Caki2 (cell line): ENCODE measurements around the gene NWD2. TPM values are rescaled to one million over a fixed set of nuclear protein-coding genes. Genes with fewer than 3 reads are reported as not detected.
"Not testable (repeated sequence)": the region's sequence is repeated elsewhere in the genome, so short reads cannot be mapped to it uniquely, and the experiment has no call there.

ENCODE experiments used
- DNase-seq: peaks from one replicate; pipeline ENCODE4 v3.0.0-alpha.2; 2015; ENCODE audit warnings: low read depth
- in situ Hi-C: cut with HindIII; loops from 2 replicates; pipeline ENCODE4 v1.10.0; 2016; ENCODE audit warnings: low sequenced_read_pairs, low pct_unique_long_range_greater_than_20kb, mixed read lengths
- total RNA-seq: library from RNA; depleted of rRNA; stranded (reverse); fragments of >200 nt; shearing (Covaris generic); gene quantifications from 2 replicates; pipeline ENCODE4 v1.2.3, GENCODE V29; 2014; ENCODE audit warnings: low replicate concordance; rRNA removed

NWD2 gene, protein sequence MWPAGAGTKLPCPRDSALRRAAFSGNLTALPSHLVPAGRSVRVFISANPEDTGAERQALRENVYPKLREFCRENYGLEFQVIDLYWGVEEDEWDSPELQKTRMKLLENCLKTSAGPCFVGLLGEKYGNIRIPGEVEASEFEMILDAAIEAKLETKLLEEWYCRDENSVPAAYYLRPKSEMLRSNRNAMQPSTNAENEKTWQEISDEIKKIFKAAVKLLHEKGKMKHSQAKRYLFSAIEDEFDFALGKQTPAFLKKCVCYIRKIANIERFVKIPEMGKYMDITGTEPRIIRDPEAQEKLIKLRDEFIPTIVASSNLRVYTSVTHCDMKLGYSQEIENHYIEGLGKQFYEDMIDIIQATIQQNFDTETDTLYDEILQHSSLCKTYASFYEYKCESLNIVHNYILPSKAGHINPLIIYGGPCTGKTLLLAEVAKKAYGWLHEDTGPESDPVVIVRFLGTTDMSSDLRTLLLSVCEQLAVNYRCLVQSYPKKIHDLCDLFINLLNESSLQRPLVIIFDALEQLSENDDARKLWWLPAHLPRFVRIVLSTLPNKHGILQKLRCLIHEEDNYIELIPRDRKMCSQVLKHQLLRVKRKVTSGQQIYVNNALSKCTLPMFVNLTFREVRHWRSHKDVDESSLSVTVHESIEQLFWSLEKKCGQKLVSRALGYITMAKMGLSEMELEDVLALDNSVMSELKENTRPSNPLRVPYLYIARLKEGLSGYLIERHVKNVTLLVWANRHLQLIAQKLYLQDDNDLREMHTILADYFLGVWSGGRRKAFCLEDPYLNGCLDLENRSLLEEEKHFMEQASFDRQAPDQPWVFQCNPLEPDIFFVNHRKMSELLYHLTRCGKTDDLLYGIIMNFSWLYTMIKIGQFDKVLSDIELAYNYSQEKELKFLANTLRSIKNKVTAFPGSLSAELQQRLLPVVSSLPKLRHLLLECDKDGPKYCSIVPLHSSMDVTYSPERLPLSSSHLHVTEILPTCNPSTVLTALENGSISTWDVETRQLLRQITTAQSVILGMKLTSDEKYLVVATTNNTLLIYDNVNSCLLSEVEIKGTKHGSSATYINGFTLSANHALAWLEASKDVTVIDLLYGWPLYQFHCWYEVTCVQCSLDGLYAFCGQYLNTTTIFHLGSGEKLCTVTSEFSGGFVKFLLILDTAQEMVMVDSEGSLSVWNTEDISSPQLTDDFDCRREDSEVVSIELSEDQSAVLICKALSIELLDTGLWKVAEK (N-terminal part only)
- total RNA-seq = not detected in 2 replicates

DNA sequence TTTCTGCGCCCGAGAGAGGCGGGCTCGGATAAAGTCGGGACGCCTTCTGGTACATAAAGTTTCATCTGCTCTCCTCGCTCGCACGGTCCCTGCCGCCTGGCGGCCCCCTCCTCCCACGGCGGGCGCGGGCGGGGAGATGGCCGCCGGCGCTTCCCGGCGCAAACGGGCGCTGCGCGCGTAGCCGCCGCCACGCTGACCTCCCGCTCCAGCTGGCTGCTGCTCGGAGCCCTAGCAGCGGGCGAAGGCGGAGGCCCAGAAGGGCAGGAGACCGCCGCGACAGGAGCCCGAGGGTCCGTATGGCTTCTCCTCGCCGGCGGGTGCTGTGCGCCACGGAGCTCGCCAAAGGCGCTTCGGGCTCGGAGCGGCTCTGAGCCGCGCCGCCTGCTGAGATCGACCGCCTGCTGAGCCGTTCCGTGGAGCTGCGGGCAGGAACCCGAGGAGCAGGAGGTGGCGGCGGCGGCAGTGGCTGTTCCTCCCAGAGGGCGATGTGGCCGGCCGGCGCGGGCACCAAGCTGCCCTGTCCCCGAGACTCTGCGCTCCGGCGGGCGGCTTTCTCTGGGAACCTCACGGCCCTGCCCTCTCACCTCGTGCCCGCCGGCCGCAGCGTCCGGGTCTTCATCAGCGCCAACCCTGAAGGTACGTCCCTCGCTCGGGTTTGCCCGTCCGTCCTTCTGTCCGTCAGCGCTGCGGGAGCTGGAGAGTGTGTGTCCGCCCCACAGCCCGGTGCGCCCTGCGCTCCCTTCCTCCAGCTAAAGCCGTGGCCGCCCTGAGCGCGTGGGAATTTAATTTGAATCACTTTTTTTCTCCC lies at the start of gene NWD2:
NWD2 (plus strand) TSS at position 161 of the 808 bp plus-strand sequence; CDS start at position 486, 325 bp downstream.
- in situ Hi-C loops = no loop called here

DNA sequence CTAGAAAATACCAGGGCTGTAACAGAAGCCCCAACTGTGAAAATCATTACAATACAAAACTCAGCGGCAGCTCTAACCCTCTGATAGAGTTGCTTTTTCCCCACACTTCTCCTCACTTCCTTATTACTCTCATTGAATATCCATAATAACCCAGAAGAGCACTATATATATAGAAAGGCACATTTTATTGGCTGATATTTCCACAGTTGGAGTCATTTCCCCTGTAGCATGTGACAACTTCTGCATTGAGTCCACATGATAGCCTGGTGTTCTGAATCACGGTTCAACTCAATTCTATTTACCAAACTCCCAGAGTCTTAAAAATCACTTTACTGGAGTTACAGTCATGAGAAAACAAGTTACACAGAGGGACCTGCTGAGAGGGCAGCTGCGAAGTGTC lies 46.6 kb upstream of the NWD2 start:
- in situ Hi-C loops = no loop called here
- DNase-seq = no peak

More for the DNA sequence above, at the start of gene NWD2:
- DNase-seq = no peak

DNA sequence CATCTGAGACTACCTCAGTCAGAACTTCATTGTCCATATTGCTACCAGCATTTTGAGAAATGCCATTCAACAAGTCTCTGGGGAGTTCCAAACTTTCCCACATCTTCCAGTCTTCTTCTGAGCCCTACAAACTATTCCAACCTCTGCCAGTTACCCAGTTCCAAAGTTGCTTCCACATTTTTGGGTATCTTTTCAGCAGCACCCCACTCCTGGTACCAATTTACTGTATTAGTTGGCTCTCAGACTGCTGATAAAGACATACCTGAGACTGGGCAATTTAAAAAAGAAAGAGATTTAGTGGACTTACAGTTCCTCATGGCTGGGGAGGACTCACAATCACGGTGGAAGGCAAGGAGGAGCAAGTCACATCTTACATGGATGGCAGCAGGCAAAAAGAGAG lies 39.8 kb upstream of the NWD2 start:
- DNase-seq, in situ Hi-C loops: not testable (repeated sequence)

DNA sequence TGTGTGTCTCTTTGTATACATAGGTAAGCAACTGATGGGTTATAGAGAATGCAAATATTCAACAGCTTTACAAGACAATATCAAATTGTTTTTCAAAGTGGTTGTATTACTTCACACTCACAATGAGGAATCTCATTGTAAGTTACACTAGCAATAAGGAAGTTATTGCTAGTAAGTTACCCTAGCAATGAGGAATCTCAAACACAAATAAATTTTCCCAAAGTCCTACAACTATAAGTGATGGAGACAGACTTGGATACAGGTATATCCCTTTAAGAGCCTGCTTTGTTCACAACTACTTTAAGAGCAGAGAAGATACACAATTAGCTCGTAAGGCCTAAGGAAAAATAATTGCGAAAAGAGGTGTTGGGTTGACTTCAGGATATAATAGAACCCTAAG lies 28.3 kb upstream of the NWD2 start:
- no peak for DNase-seq
- in situ Hi-C loops = no loop called here

DNA sequence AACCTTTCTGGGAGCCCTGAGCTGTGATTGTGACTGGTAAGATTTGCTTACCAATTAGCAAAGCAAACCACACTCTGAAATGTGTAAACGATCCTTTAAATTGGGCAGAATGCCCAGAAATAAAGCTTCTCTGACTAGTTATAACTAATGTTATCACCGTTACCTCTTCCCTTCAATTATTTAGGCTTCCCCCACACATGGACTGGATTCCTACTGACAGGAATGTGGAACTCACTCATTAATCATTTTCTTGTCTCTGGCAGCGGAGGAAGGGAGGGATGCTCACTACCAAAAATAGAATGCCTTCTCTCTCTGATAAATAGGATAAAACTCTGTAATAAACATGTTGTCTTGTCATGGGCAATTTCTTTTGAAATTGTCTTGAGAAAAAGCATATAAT lies 25.3 kb upstream of the NWD2 start:
- in situ Hi-C loops = no loop called here
- DNase-seq = no peak

DNA sequence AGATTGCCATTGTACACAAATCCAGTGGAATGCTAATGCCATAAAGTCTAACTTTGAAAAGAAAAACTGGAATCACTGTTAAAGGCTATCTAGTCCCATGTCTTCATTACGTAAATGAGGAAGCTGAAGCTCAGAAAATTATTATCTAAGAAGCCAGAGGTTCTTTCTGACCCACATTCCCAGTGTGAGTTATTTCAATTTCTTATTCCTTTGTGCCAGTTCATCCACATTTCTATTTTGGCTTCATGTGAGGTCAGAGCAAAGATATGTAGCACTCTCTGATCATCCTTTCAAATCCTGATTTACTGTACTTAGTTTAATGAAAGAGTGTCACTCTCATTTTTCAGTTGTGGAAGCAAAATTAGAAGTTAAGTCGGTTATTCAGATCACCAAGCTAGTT lies 24.6 kb upstream of the NWD2 start:
- DNase-seq = no peak

DNA sequence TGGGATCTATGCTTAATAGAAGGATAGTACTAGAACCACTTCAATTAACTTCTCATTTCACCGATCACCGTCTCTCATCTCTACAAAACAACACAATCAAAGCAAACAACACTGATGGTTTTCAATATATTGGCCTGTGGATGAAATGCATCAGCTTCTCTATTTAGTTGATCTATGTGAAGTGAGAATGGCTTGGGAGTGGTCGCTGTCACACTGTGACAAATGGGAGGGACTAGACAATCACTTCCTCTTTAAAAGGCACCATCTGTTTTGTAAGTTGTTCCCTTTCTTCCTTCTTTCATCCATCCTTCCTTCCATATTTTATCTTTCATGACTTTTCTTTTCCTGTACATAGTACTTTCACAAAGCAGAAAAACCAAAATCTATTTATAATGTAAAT lies 23.9 kb upstream of the NWD2 start:
- no peak for DNase-seq
- in situ Hi-C loops = no loop called here

More for the DNA sequence above, 24.6 kb upstream of the NWD2 start:
- in situ Hi-C loops = no loop called here

DNA sequence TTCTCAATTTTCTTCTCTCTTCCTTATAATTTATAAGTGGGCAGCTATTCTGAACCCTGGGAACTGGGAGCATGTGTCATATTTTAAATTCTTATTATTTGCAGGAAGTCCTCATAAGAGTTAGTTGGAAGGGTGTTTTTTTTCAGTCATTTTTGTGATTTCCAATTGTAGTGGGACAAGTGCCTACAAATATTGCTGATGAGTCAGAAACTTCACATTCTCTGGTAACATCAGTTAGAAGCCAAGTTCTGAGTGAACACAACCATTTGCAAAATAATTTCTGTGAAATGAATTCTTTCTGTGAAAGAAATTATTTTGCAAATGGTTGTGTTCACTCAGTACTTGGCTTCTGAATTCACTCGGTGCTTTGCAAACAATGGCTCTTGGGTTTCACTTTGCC lies 20.8 kb upstream of the NWD2 start:
- DNase-seq = no peak
- in situ Hi-C loops = no loop called here

DNA sequence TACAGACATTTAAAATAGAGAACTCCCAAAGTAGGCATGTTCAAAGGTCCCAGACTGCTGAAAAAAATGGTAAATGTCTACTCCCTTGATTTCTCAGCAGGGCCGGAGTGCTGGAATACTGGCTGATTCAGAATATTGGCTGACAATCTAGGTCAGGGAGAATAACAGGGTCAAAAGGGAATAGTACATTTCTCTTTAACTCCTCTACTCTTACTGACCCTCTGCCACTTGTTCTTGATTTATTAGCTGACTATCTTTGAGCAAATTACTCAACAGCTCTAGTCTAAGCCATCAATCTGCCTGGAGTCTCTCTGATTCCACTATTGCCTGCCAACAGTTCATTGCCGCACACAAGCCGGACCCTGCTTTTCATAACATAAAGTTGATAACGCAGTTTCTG lies 19.7 kb upstream of the NWD2 start:
- in situ Hi-C loops = no loop called here

DNA sequence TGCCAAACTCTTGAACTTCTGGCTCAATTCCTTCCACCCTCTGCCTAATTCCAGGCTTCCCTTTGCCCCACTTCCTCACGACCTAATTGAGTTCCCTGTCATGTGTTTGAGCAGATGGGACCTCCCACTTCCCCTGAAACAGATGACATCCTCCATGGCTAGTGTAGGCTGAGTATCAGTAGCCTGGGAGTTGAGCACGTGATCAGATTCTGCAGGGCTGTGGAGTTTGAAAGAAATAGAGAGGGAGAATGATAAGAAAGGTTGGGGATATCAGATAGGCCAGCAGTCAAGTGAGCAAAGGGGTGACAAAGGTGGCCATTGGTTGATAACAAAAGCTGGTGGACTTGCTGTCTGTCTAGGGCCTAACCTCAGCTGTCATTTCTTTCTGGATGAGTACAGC lies 18.8 kb upstream of the NWD2 start:
- in situ Hi-C loops = no loop called here
- DNase-seq = no peak

More for the DNA sequence above, 19.7 kb upstream of the NWD2 start:
- DNase-seq = no peak

DNA sequence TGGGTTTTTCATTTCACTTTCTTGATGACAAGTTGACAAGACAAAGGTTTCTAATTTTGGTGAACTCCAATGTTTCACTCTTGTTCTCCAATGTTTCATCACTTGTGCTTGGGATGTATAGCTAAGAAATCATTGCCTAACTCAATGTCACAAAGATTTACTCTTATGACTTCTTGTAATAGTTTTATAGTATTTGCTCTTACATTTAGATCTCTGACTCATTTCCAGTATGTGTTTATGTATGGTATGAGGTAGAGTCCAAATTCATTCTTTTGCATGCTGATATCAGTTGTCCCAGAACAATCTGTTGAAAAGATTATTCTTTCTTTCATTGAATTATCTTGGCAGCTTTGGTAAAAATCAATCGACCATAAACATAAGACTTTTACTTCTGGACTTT lies 12.2 kb upstream of the NWD2 start:
- in situ Hi-C loops = no loop called here
- DNase-seq = no peak

DNA sequence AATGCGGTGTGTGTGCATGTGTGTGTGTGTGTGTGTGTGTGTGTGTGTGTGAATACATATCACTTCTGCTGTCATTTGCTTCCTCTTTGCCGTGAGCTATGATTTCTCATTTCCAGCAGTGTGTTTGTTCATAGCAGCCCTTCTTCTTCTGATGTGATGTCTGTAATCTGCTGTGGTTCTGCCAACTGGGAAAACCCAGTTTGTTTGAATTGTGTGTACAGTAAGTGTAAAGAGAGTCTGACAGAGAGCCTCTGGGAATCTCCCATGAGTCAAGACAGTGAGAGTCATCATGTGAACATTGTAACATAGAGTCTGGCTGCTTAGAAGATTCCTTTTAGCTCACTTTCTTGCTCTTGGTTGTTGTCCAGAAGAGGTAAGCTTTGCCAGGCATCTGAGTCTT lies 8.4 kb upstream of the NWD2 start:
- in situ Hi-C loops = no loop called here
- no peak for DNase-seq

DNA sequence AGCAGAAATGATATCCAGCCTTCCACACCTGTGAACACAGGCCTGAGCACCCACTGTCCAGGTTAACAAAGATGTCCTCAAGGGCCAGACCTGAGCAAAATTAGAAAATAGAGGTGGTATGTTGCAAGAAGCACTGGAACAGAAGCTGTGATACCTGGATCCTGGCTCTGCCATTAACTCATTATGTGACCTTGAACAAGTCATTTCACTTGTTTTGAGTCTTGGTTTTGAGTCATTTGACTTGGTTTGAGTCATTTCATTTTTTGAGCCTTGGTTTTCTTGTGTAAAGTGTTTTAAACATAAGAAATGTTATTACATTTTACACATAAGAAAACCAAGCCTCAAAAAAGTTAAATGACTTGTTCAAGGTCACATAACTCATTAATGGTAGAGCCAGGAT lies 2.9 kb upstream of the NWD2 start:
- no peak for DNase-seq
- in situ Hi-C loops = no loop called here

DNA sequence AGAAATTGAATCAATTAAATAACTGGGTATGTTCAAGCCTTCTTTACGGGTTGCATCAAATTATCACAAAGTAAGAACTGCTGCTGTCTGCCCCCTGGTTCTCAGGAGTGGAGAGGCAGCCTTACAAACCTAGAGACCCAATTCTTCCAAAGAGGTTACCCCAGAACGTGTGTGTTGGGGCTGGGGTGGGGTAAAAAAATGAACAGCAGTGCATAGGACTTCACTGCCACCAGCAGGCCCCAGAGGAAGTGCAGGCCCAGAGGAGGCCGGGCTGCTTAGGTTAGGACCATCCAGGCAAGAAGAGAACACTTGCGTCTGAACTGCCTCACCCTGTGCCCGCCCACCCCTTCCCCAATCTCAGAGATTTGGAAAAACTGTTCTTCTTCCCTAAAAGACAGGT lies 1.5 kb upstream of the NWD2 start:
- DNase-seq = no peak
- in situ Hi-C loops = no loop called here

DNA sequence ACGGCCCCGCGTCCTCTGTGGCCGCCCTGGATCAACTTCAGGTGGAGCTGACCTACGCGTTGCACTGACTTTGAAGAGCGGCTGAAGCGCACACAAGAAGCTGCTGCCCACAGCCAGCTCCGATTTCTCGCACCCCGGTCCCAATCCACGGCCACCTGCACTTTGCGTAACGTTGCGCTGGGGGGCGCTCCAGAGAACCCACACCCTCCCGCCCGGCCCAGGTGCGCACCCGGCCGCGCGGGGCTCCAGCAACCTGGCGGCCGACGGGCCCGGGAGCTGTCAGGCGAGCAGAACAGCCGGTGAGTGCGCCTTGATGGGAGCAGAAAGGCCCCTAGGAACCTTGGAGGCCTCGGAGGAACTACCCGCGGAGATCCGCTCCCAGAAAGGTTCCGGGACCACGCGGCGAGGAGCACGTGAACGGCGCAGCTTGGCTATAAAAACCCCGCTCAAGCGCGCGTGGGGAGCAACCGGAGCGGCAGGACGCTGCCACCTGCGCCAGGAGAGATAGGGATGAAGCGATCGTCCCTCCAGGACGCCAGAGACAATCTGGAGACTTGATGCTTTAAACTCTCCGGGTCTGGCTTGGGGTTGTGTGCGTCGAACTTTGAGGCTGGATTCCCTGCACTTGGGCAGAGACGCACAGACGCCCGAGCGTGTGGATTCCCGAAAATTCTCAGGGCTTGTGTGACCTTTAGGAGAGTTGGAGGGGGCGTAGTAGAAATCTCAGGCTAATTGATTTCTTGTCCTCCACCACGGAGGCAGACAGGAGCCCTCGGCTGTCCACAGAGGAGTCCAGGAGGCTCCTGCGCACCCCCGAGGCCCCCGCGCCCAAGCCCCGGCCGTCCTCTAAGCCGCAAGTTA lies 591 bp upstream of the NWD2 start:
- DNase-seq = no peak
- in situ Hi-C loops = no loop called here

DNA sequence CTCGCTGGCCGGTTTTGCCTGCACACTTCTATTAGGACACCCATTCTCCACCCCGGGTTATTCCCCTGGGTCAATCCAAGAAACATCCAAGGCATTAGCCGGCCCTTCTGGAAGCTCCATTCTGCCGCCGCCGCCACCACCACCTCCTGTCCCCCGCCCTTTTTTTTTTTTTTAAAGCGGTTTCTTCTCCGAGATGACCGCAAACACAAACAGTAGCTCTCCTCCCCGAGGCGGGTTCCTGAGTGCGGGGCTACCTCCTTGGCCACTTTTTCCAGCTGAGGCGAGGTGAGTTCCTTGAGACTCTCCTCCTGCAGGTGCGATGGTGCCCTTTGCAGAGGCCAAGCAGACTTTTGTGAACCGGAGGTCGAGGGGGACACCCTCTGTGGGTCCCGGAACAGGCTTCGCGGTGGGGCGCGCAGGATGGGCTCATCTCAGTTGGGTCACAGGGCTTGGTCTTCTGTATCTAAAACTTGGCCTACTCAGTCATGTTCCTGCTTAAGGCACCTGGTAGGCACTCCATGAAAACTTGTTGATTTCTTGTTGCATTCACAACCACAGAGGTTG lies 930 bp downstream of the NWD2 start:
- in situ Hi-C loops = no loop called here
- DNase-seq = no peak

DNA sequence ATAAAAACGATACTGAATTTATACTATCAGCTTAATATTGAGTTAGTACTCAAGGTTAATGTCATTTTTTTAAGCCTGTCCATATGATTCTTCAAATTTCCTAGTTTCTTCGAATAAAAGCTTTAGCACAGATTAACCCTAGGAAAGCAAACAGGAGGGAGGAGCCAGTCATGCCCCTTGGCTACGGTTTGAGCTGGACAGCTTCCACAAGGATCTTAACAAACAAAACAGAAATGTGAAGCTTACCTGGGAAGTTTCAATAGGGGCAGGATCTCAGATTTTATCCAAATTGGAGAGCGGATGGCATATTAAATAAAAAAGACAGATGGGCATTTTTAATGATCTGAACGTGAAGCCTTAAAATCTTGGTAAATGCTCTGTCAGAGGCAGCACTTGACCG lies 2.3 kb downstream of the NWD2 start:
- in situ Hi-C loops = no loop called here
- no peak for DNase-seq
